ENCODE data around the gene SERPINB12. TPM values are rescaled to one million over a fixed set of nuclear protein-coding genes. Genes with fewer than 3 reads are reported as not detected.

Gene SERPINB12
- total RNA-seq, 5 donors from 2014 or later (not counting 1 experiment from before 2014, with no cell fraction given): not detected

DNA sequence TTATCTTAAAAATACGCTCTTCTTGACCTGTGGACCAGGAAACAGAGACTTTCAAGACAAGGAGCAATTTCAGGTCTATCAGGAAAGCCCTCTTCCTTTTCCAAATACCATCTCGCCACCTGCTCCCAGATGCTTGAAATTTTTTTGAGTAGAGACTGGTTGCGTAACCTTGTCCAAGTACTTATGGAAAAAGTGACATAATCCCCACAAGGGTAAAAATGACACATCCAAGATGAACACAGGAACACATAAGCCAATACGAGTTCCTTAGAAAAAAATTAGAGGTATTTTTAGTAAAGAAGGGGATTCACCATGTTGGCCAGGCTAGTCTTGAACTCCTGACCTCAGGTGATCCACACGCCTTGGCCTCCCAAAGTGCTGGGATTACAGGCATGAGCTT is 46.7 kb downstream of the SERPINB12 start:
- Mint-ChIP-seq H3K27ac (no peak overlapping the region), H3K4me3 (no peak overlapping the region), H3K27me3 (peaks cover 6 to 15% of the 10 kb centered on the region in 2 donors), H3K4me1 (no peaks in the 10 kb centered on the region), H3K36me3 (no peaks in the 10 kb centered on the region), H3K9me3 (no peaks in the 10 kb centered on the region)
- H3K36me3 ChIP-seq (ENCODE audit: control insufficient read depth in 2 of 2, extremely low read depth in 1 of 2, insufficient read depth in 1 of 2, low read length in 1 of 2): no peaks in the 10 kb centered on the region
- ATAC-seq (replicated peaks in 1 of 4) (no peak), DNase-seq (no peak)
- WGBS (ENCODE audit: insufficient coverage): 82% methylated on average over 2 of the region's 5 CpGs
- CTCF ChIA-PET: interaction anchor here in 1 of 2 donors (0.6 kb wide), 1 partner anchor 11 kb away, joined by 3 read pairs; no protein-coding TSS in a partner anchor
- POLR2A ChIA-PET: no interaction called here
- no peak overlapping the region for H3K27ac ChIP-seq (ENCODE audit: low read length)
- H3K9me3 ChIP-seq: no peaks in the 10 kb centered on the region
- peaks cover 0 to 8% of the 10 kb centered on the region in 2 experiments for H3K27me3 ChIP-seq (replicated peaks in 1 of 2; ENCODE audit: control insufficient read depth in 2 of 2, extremely low read depth in 1 of 2, insufficient read depth in 2 of 2, low read length in 1 of 2)
- H3K4me1 ChIP-seq (ENCODE audit: control insufficient read depth in 1 of 2, extremely low read depth in 1 of 2, insufficient read depth in 2 of 2, low read length in 2 of 2): no peaks in the 10 kb centered on the region
- H3K4me3 ChIP-seq (ENCODE audit: control insufficient read depth in 1 of 2, extremely low read depth in 1 of 2, low read length in 1 of 2): no peak overlapping the region

DNA sequence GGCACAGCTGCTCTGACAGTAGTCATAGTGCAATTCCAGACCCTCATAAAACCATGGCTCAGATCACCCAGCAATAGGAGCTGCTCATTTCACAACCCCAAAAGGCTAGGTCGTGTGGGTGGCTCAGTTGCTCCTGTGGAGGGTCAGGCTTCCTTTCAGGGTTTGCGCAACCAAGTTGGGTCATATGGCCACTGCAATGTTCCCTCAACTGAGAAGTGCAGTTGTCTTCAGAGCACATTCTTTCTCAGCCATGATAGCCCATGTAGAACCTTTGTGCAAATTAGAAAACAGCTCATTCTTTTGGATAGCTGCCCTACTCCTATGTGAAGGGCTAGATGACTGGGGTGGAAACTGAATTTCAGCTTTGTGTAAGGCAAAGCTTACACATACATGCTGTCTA is 48.2 kb downstream of the SERPINB12 start:
- DNase-seq (no peak), ATAC-seq (replicated peaks in 1 of 4) (no peak)
- WGBS (ENCODE audit: insufficient coverage): 86% methylated on average over 1 of the region's 2 CpGs
- ChIA-PET POLR2A (no interaction called here), CTCF (no interaction called here)
- Histone ChIP-seq H3K27ac (ENCODE audit: low read length) (no peak overlapping the region), H3K4me1 (ENCODE audit: control insufficient read depth in 1 of 2, extremely low read depth in 1 of 2, insufficient read depth in 2 of 2, low read length in 2 of 2) (no peaks in the 10 kb centered on the region), H3K9me3 (no peaks in the 10 kb centered on the region), H3K36me3 (ENCODE audit: control insufficient read depth in 2 of 2, extremely low read depth in 1 of 2, insufficient read depth in 1 of 2, low read length in 1 of 2) (no peaks in the 10 kb centered on the region), H3K4me3 (ENCODE audit: control insufficient read depth in 1 of 2, extremely low read depth in 1 of 2, low read length in 1 of 2) (no peak overlapping the region), H3K27me3 (replicated peaks in 1 of 2; ENCODE audit: control insufficient read depth in 2 of 2, extremely low read depth in 1 of 2, insufficient read depth in 2 of 2, low read length in 1 of 2) (peaks cover 0 to 2% of the 10 kb centered on the region in 2 experiments)
- Mint-ChIP-seq H3K4me3 (no peak overlapping the region), H3K4me1 (no peaks in the 10 kb centered on the region), H3K27ac (no peak overlapping the region), H3K36me3 (no peaks in the 10 kb centered on the region), H3K9me3 (no peaks in the 10 kb centered on the region), H3K27me3 (peaks cover 6 to 11% of the 10 kb centered on the region in 2 donors)

DNA sequence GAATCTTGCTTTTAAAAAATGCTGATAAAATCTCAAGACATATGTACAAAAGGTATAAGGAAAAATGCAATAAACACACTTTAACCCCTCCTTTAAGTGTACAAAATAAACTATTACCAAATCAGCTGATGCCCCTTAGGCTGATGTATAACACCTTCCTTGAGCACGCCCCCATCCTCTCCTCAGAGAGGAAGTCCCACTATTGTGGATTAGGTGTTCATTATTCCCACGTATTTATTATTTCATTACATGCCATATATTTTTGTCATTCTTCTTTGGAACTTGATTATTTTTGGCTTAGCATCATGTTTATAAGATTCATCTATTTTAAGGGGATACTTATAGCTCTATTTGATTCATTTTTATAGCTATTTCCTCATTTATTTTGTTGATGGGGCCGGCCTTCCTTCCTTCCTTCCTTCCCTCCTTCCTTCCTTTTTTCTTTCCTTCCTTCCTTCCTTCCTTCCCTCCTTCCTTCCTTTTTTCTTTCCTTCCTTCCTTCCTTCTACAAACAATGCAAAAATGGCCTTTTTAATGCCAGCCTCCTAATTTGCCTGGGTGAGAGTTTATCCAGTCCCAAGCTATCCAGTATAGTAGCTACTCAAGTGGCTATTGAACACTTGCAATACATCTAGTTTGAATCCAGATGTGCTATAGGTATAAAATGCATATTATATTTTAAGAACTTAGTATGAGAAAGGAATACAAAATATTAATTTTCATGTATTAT is 49.0 kb downstream of the SERPINB12 start:
- Histone ChIP-seq H3K4me3 (ENCODE audit: control insufficient read depth in 1 of 2, extremely low read depth in 1 of 2, low read length in 1 of 2) (no peak overlapping the region), H3K9me3 (no peaks in the 10 kb centered on the region), H3K36me3 (ENCODE audit: control insufficient read depth in 2 of 2, extremely low read depth in 1 of 2, insufficient read depth in 1 of 2, low read length in 1 of 2) (no peaks in the 10 kb centered on the region), H3K4me1 (ENCODE audit: control insufficient read depth in 1 of 2, extremely low read depth in 1 of 2, insufficient read depth in 2 of 2, low read length in 2 of 2) (no peaks in the 10 kb centered on the region), H3K27ac (ENCODE audit: low read length) (no peak overlapping the region), H3K27me3 (replicated peaks in 1 of 2; ENCODE audit: control insufficient read depth in 2 of 2, extremely low read depth in 1 of 2, insufficient read depth in 2 of 2, low read length in 1 of 2) (no peaks in the 10 kb centered on the region)
- ATAC-seq (replicated peaks in 1 of 4) (no peak), DNase-seq (no peak)
- Mint-ChIP-seq H3K27me3 (peaks cover 4 to 6% of the 10 kb centered on the region in 2 donors), H3K27ac (no peak overlapping the region), H3K9me3 (no peaks in the 10 kb centered on the region), H3K4me3 (no peak overlapping the region), H3K4me1 (no peaks in the 10 kb centered on the region), H3K36me3 (no peaks in the 10 kb centered on the region)
- WGBS (ENCODE audit: insufficient coverage): no CpG with 5 or more reads among the region's 3 CpGs
- POLR2A ChIA-PET: no interaction called here
- CTCF ChIA-PET: interaction anchor here in 1 of 2 donors (0.6 kb wide), 1 partner anchor 34 kb away, joined by 3 read pairs; no protein-coding TSS in a partner anchor

DNA sequence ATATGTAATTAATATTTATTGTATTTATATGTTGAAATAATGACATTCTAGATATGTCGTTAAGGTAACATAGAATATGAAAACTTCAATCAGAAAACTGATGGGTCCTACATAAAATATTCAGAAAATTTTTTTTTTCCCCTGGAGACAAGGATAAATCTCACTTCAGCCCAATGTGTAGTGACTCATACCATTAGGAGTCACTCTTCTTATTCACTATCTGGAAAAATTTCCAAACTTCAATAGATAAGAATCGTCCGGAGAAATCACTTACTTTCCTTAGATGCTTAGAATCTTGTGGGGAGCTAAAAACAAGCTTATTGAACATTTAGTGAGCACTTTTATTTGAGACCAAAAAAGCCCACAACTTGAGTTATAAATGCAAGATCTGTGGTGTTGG is 49.6 kb downstream of the SERPINB12 start:
- H3K27me3 Mint-ChIP-seq: peaks cover 4 to 6% of the 10 kb centered on the region in 2 donors
- no peak overlapping the region for H3K27ac ChIP-seq (ENCODE audit: low read length)
- no peaks in the 10 kb centered on the region for H3K4me1 Mint-ChIP-seq
- H3K36me3 ChIP-seq (ENCODE audit: control insufficient read depth in 2 of 2, extremely low read depth in 1 of 2, insufficient read depth in 1 of 2, low read length in 1 of 2): no peaks in the 10 kb centered on the region
- H3K9me3 ChIP-seq: no peaks in the 10 kb centered on the region
- DNase-seq (no peak), ATAC-seq (replicated peaks in 1 of 4) (no peak)
- H3K4me3 Mint-ChIP-seq: no peak overlapping the region
- no peaks in the 10 kb centered on the region for H3K36me3 Mint-ChIP-seq
- no peak overlapping the region for H3K4me3 ChIP-seq (ENCODE audit: control insufficient read depth in 1 of 2, extremely low read depth in 1 of 2, low read length in 1 of 2)
- H3K27me3 ChIP-seq (replicated peaks in 1 of 2; ENCODE audit: control insufficient read depth in 2 of 2, extremely low read depth in 1 of 2, insufficient read depth in 2 of 2, low read length in 1 of 2): no peaks in the 10 kb centered on the region
- ChIA-PET POLR2A (no interaction called here), CTCF (no interaction called here)
- H3K4me1 ChIP-seq (ENCODE audit: control insufficient read depth in 1 of 2, extremely low read depth in 1 of 2, insufficient read depth in 2 of 2, low read length in 2 of 2): no peaks in the 10 kb centered on the region
- H3K27ac Mint-ChIP-seq: no peak overlapping the region
- no peaks in the 10 kb centered on the region for H3K9me3 Mint-ChIP-seq
- no CpG with 5 or more reads among the region's 3 CpGs for WGBS (ENCODE audit: insufficient coverage)

DNA sequence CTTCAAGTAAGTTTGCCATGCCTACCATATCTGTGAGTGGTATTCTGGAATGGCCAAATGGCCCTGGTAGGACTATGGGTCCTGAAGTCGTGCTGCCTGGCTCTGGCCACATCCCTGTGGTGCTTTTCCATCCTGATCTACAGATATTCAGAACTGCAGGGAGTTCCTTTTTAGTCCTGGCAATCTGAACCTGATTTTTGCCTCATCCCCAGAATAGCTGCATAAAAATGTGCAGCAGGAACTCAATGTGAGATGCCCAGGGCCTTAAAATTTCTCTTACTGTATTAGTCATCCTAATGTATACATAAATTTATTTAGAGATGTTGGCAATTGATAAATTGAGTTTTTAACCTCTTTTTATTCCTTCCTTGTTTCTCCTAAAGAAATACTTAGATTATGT is 50.3 kb downstream of the SERPINB12 start:
- no peak for ATAC-seq (replicated peaks in 1 of 4)
- ChIA-PET POLR2A (no interaction called here), CTCF (no interaction called here)
- 33% methylated on average over 1 of the region's 1 CpG for WGBS (ENCODE audit: insufficient coverage)
- Histone ChIP-seq H3K4me1 (ENCODE audit: control insufficient read depth in 1 of 2, extremely low read depth in 1 of 2, insufficient read depth in 2 of 2, low read length in 2 of 2) (no peaks in the 10 kb centered on the region), H3K4me3 (ENCODE audit: control insufficient read depth in 1 of 2, extremely low read depth in 1 of 2, low read length in 1 of 2) (no peak overlapping the region), H3K27ac (ENCODE audit: low read length) (no peak overlapping the region), H3K36me3 (ENCODE audit: control insufficient read depth in 2 of 2, extremely low read depth in 1 of 2, insufficient read depth in 1 of 2, low read length in 1 of 2) (no peaks in the 10 kb centered on the region), H3K27me3 (replicated peaks in 1 of 2; ENCODE audit: control insufficient read depth in 2 of 2, extremely low read depth in 1 of 2, insufficient read depth in 2 of 2, low read length in 1 of 2) (no peaks in the 10 kb centered on the region), H3K9me3 (no peaks in the 10 kb centered on the region)
- Mint-ChIP-seq H3K4me1 (no peaks in the 10 kb centered on the region), H3K36me3 (no peaks in the 10 kb centered on the region), H3K27me3 (peaks cover 4 to 6% of the 10 kb centered on the region in 2 donors), H3K9me3 (no peaks in the 10 kb centered on the region), H3K27ac (no peak overlapping the region), H3K4me3 (no peak overlapping the region)
- no peak for DNase-seq

- Mint-ChIP-seq H3K36me3 (no peaks in the 10 kb centered on the region), H3K4me3 (no peak overlapping the region), H3K9me3 (no peaks in the 10 kb centered on the region), H3K27ac (no peak overlapping the region), H3K4me1 (no peaks in the 10 kb centered on the region), H3K27me3 (peaks cover 3% of the 10 kb centered on the region in 2 donors)
- 79% methylated on average over 13 of the region's 14 CpGs for WGBS (ENCODE audit: insufficient coverage)
- CTCF ChIA-PET: no interaction called here
- Histone ChIP-seq H3K27me3 (replicated peaks in 1 of 2; ENCODE audit: control insufficient read depth in 2 of 2, extremely low read depth in 1 of 2, insufficient read depth in 2 of 2, low read length in 1 of 2) (no peaks in the 10 kb centered on the region), H3K36me3 (ENCODE audit: control insufficient read depth in 2 of 2, extremely low read depth in 1 of 2, insufficient read depth in 1 of 2, low read length in 1 of 2) (no peaks in the 10 kb centered on the region), H3K4me3 (ENCODE audit: control insufficient read depth in 1 of 2, extremely low read depth in 1 of 2, low read length in 1 of 2) (no peak overlapping the region), H3K4me1 (ENCODE audit: control insufficient read depth in 1 of 2, extremely low read depth in 1 of 2, insufficient read depth in 2 of 2, low read length in 2 of 2) (no peaks in the 10 kb centered on the region), H3K27ac (ENCODE audit: low read length) (no peak overlapping the region), H3K9me3 (no peaks in the 10 kb centered on the region)
- POLR2A ChIA-PET: no interaction called here
- ATAC-seq (replicated peaks in 1 of 4) (no peak), DNase-seq (no peak)
Measured at GRCh38 chr18:63596964-63597363, 54.8 kb downstream of the SERPINB12 start.

Measured in T-cell (primary cell).